HG02943 (cell line): ENCODE measurements around the gene KIF6.

Experiments used
- ATAC-seq: cut with Tn5 transposase; IDR thresholded peaks from one replicate; pipeline ENCODE4 v1.9.1; 2021; ENCODE audit warnings: mild to moderate bottlenecking, low read depth, moderate library complexity; ENCODE audit not compliant: unreplicated experiment

Gene KIF6

DNA sequence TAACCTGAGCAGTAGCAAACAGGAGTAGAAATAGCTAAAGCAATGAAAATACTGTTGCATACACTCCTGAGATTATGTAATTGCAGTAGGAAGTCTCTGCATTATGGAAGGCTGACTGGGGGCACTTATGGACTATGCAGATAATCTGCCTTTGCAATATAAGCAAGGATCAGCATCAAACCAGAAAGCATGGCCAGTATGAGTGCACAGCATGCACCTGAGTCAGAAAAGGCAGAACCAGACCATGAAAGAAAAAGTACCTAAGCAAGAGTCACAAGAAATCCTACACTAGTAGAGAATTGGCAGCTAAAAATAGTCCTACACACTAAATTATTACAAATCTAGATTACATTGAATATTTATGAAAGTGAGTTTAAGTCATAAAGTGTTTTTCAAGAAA is 164.3 kb downstream of the KIF6 start:
- no peak for ATAC-seq

GRCh38 chr6:39558591-39559190 is 166.5 kb downstream of the KIF6 start:
- ATAC-seq, result no peak

- ATAC-seq, result no peak
Measured at GRCh38 chr6:39558079-39558478, 167.1 kb downstream of the KIF6 start.

- ATAC-seq, result no peak
Measured at GRCh38 chr6:39555136-39555535, 170.1 kb downstream of the KIF6 start.

DNA sequence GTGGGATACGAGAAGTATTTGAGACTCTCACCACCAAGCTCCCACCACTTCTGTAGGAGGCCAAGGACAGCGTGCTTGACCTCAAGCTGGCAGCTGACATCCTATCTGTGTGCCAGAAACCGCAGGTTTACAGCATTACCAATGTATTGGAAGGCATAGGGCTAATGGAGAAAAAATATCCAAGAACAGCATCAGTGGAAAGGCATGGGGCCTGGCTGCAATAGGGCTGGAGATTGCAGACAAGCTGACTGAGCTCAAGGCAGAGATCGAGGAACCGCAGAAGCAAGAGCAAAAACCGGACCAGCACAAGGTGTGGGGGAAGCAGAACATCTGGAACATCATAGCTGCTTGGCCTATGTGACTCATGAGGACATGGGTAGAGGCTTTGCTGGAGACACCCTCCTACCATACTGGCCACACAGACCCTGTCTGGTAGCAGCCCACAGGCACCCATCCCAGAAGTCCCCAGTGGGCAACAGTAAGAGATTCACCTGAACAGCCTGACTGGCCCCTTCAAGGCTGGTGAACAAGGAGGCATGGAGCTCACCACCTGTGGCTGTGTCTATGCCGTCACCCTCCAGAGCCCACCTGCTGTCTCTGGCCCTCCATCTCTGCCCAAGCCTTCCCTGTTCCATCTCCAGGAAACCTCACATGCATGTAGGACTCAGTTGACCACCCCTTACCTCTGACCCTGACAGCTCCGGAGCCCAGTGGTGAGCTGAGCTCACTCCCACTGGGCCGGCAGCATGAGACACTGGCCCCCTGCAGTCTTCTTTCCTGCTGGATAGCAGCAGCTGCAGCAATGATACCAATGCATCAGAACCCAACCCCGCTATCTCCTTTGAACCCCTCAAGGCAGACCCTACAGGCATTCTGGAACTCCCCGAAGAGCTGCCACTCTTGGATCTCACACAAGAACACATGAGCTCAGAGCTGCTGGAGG is 171.1 kb downstream of the KIF6 start:
- no peak for ATAC-seq

- ATAC-seq, result no peak
Measured at GRCh38 chr6:39553029-39553428, 172.2 kb downstream of the KIF6 start.

DNA sequence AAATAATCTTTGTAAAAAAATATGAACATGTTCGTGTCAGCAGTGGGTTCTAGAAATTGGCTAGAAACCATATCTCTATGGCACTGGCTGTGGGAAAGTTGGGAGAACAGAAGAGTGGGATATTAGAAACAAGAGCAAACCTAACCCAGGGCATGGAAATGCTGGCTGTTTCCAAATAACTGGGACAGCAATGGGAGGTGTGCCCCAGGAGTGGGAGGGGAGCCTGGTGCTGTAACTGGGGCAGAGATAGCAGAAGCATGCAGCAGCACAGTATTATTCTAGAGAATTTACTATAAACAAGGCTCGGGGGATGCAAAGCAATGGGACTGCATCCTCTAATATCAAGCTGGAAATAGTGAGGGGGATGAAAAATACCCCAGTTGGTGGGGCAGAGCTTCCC is 175.0 kb downstream of the KIF6 start:
- ATAC-seq, result no peak

GRCh38 chr6:39546731-39547130 is 178.5 kb downstream of the KIF6 start:
- no peak for ATAC-seq

DNA sequence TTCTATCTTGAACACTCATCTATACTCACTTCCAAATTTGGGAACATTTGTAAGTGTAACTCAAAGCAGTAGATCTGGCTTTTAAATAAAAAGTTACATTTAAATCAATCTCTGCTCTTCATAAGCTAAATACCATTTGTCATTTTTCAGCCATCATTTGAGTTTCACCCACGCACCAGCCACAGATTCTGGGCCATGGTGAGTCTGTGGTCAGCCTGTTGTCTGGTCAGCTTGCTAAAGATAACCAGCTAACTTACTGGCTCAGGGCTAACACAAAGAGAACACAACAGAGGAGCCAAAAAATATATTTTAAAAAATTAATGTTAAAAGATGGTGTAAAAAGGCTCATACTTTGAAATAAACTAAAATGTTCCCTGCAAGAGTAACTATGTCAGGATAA is 181.3 kb downstream of the KIF6 start:
- no peak for ATAC-seq

- no peak for ATAC-seq
Measured at GRCh38 chr6:39543095-39543494, 182.1 kb downstream of the KIF6 start.

- no peak for ATAC-seq
Measured at GRCh38 chr6:39540454-39540853, 184.8 kb downstream of the KIF6 start.

- peak; percentile 97 for ATAC-seq
Measured at GRCh38 chr6:39530201-39530759, 194.9 kb downstream of the KIF6 start.

DNA sequence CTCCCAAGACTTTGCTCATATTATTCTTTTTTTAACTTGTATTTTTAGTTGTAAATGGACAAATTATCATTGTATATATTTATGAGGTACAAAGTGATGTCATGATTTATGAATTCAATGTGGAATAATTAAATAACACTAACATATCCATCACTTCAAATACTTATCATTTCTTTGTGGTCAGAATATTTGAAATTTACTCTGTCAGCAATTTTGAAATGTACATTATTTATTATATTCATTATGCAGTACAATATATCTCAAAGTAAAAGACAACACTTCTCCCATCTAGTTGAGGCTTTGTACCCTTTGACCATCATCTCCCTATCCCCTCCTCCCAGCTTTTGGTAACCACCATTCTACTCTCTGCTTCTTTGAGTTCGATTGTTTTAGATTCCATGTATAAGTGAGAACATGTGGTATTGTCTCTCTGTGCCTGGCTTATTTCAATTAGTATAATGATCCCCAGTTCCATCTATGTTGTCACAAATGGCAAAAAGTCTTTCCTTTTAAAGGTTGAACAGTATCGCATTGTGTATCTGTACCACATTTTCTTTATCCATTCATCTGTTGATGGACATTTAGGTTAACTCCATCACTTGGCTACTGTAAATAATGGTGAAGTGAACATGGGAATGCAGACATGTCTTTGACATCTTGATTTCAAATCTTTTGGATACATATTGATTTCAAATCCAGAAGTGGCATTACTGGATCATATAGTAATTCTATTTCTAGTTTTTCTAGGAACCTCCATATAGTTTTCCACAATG is 197.2 kb downstream of the KIF6 start:
- ATAC-seq, result no peak

GRCh38 chr6:39524007-39524406 is 201.2 kb downstream of the KIF6 start:
- ATAC-seq, result no peak

GRCh38 chr6:39521958-39522357 is 203.2 kb downstream of the KIF6 start:
- no peak for ATAC-seq

DNA sequence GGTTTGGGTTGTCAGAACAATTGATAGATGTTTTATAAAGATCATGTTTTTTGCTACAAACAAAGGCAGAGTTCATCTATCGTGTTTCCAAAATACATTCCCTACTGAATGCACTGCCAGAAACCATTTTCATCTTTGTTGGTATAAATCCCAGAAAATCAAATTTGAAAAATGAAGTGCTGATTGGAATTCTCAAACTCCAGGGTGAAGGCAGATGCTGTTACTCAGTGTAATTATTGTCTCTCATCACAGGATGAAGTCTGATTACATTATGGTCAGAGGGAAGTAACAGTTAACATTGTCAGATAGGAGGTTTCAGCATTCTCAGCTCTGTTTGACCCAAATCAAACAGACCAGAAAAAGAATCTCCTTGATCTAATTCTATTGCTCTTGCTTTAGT is 204.3 kb downstream of the KIF6 start:
- no peak for ATAC-seq

- no peak for ATAC-seq
Measured at GRCh38 chr6:39520411-39520810, 204.8 kb downstream of the KIF6 start.

DNA sequence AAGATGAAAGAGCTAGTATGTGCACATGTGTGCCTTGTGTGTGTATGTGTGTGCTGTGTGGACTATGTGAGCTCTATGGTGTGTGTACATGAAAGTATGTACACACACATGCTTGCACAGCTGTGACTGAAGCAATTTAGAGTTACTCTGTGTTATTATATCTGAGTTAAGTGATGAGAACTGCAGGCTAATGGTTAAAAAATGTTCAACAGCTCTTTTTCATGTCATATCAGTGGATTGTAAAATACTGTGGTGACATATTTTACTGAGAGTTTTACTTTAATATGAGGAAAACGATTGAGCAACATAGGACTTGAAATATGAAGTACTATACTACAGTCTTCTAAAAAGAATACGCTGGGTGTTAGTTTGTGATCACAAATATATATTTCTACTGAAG is 207.0 kb downstream of the KIF6 start:
- no peak for ATAC-seq

DNA sequence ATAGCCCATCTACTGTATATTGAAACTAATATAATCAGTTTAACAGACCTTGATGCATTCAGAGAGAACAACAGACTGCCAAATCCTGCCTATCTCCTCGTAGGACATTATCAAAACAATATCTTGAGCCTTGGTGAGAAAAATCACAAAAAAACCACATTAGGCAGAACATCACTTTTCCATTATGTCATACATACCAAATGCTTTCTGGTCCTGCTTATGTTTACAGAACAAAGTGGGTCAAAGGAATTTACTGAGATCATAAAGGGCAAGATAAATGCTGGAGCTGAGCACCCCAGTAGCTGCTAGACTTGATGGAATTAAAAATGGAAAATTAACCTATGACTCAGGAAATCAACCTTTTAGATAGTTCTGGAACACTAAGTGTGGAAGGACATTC is 207.5 kb downstream of the KIF6 start:
- no peak for ATAC-seq

DNA sequence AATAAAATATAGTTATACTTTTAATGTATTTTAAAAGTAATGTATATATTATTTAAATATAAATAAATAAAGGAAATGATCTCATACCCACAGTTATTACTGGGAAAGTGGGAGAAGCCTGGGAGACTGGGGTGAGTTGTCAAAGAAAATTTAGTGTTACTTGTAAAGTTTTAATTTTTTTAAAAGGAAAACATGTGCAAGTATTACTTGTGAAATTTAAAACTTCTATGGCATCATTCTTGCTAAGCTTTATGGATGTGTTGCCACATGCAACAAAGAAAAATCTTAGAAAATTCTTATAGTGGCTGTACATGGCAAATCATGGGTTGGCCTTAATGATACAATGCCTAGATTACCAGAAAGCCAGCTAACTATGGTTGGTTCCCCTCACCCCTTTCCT is 208.7 kb downstream of the KIF6 start:
- no peak for ATAC-seq

DNA sequence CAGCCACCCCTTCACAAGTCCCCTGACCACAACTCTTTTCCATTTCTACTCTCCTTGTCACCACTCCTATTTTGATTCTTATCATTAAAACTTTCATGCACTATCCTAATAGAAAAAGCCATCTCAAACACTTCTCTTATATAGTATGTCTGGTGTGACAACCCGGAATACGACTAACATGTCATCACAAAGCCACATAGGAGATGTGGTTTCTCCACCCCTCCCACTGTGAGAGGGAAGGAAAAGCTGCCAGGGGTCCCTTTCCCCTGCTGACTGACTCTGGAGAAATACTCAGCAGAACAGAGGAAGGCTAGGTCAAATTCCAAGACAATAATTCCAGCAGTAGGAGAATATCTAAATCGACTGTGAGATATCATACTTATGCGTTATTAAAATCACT is 209.7 kb downstream of the KIF6 start:
- no peak for ATAC-seq
